Mesodermal cell (in vitro differentiated cells): Measurements from ENCODE around the gene PTPRN2.
"Not testable (repeated sequence)": the region's sequence is repeated elsewhere in the genome, so short reads cannot be mapped to it uniquely, and the experiment has no call there.

Experiments
- H3K27ac ChIP-seq: 2 replicates; pipeline ENCODE4 v1.7.0; 2013; ENCODE audit warnings: mild to moderate bottlenecking, low read depth, low read length, moderate library complexity; ENCODE audit not compliant: severe bottlenecking
- H3K36me3 ChIP-seq: 2 replicates; pipeline ENCODE4 v1.7.1; 2013; ENCODE audit warnings: mild to moderate bottlenecking, low read length, moderate library complexity; ENCODE audit not compliant: control insufficient read depth, insufficient read depth
- H3K4me1 ChIP-seq: one replicate; pipeline ENCODE4 v1.7.1; 2013; ENCODE audit warnings: mild to moderate bottlenecking, low read length; ENCODE audit not compliant: insufficient read depth, control insufficient read depth, poor library complexity, severe bottlenecking
- H3K4me3 ChIP-seq: 2 replicates; pipeline ENCODE4 v1.7.0; 2013; ENCODE audit warnings: low read length, control low read depth, mild to moderate bottlenecking; ENCODE audit not compliant: insufficient read depth, poor library complexity, severe bottlenecking; ENCODE audit errors: extremely low read depth
- H3K9me3 ChIP-seq: 2 replicates; pipeline ENCODE4 v1.7.1; 2013; ENCODE audit warnings: mild to moderate bottlenecking, low read length, moderate library complexity; ENCODE audit not compliant: control insufficient read depth
- WGBS, 2 experiments: methylation state at CpG; one replicate each; pipeline ENCODE4 v1.1.5; 2013; ENCODE audit warnings: missing lambda C conversion rate in 2 of 2; ENCODE audit not compliant: insufficient coverage in 2 of 2; 5-methylcytosine and 5-hydroxymethylcytosine counted together

PTPRN2 gene

DNA sequence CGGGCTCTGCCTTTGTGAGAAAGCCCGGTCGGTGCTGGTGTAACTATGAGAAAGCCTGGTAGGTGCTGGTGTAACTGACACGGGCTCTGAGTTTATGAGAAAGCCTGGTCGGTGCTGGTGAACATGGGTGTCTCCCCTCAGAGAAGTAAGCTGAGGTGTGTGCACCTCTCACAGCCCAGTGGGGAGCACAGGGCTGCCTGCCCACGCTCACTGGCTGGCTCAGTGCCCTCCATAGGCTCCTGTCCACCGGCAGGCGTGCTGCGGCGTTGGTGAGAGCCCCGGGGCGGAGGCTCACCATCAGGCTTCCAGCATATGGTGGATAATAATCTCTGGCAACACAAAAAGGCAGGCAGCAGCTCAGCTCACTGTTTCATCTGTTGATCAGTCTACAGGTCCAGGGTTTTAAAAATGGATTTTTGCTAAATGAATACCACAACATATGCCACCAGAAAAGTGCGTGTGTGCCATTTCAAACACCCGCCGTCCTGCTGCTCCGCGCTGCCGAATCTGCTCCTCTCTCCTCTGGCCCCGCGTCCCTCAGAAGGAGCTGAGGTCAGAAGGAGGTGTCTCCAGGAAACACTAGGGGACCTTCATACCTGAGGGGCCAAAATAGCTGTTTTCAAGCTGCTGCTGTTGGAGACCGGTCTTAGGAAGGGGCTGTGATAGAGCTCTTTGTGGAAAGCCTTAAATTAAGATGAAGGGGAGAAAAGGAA, 885.2 kb downstream of the PTPRN2 start:
- Histone ChIP-seq H3K4me3 (no peak overlapping the region), H3K9me3 (peaks cover 73% of the 10 kb centered on the region), H3K36me3 (no peaks in the 10 kb centered on the region), H3K4me1 (no peaks in the 10 kb centered on the region), H3K27ac (no peak overlapping the region)
- 77 to 87% methylated on average over 17 of the region's 21 CpGs for WGBS, 2 experiments

- not testable (repeated sequence) for H3K27ac ChIP-seq, H3K4me3 ChIP-seq, H3K36me3 ChIP-seq, H3K4me1 ChIP-seq
- H3K9me3 ChIP-seq = peaks cover 68% of the 10 kb centered on the region
- 78% methylated on average over 21 to 32 of the region's 34 CpGs for whole genome bisulfite sequencing, 2 experiments
Observed at GRCh38 chr7:157701395-157702180, 886.0 kb downstream of the PTPRN2 start.

- 67 to 84% methylated on average over 13 to 16 of the region's 19 CpGs for WGBS, 2 experiments
- H3K27ac ChIP-seq = no peak overlapping the region
- peaks cover 56% of the 10 kb centered on the region for H3K9me3 ChIP-seq
Observed at GRCh38 chr7:157700231-157701005, 887.2 kb downstream of the PTPRN2 start.

DNA sequence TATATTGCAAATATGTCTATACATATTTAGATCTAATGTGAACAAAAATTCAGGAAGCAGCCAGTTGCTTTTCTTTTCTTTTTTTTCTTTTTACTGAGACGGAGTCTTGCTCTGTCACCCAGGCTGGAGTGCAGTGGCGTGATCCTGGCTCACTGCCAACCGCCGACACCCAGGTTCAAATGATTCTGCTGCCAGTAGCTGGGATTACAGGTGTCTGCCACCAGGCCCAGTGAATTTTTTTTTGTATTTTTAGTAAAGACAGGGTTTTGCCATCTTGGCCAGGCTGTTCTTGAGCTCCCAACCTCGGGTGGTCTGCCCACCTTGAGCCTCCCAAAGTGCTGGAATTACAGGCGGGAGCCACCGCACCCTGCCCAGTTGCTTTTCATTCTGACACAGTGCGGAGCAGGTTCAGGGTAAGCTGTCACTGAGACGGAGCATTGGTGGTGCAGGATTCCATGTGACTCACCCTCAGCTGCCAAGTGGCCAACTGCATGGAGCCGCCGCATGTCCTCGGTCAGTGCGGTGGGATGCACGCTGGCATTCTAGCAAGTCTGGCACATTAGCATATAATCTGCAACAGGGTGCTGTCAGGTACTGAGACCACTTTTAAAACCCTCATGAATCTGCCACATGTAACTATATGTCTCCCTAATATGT, 888.1 kb downstream of the PTPRN2 start:
- WGBS, 2 experiments = 77 to 81% methylated on average over 13 to 14 of the region's 14 CpGs
- Histone ChIP-seq H3K9me3 (peaks cover 48% of the 10 kb centered on the region), H3K36me3 (no peaks in the 10 kb centered on the region), H3K4me3 (no peak overlapping the region), H3K27ac (no peak overlapping the region), H3K4me1 (no peaks in the 10 kb centered on the region)

More at GRCh38 chr7:157700231-157701005, 887.2 kb downstream of the PTPRN2 start:
- Histone ChIP-seq H3K4me1 (no peaks in the 10 kb centered on the region), H3K36me3 (no peaks in the 10 kb centered on the region), H3K4me3 (no peak overlapping the region)

- H3K27ac ChIP-seq, H3K4me3 ChIP-seq, H3K4me1 ChIP-seq, H3K36me3 ChIP-seq: not testable (repeated sequence)
- peaks cover 34% of the 10 kb centered on the region for H3K9me3 ChIP-seq
- 42 to 69% methylated on average over 3 of the region's 3 CpGs for WGBS, 2 experiments
Observed at GRCh38 chr7:157697287-157697686, 890.3 kb downstream of the PTPRN2 start.

GRCh38 chr7:157695609-157696008, 892.0 kb downstream of the PTPRN2 start:
- H3K4me3 ChIP-seq, H3K27ac ChIP-seq, H3K36me3 ChIP-seq, H3K4me1 ChIP-seq: not testable (repeated sequence)
- peaks cover 23% of the 10 kb centered on the region for H3K9me3 ChIP-seq
- 82% methylated on average over 2 of the region's 2 CpGs; no CpG with 5 or more reads in 1 of the 2 experiments for WGBS, 2 experiments

DNA sequence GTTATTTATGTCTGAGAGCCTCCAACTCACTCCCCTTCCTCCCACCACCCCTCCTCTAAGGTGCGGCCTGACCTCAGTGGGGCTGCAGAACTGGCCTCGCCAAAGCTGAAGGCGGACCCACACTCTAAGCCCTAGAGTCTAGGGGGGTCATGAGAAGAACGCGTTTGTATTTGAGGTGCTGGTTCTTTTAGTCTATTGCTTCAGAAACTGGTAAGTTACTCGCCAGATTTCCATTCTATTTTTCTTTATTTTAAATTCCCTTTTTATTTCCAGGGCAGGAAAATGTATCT, 893.3 kb downstream of the PTPRN2 start:
- no peaks in the 10 kb centered on the region for H3K4me1 ChIP-seq
- no CpG with 5 or more reads among the region's 6 CpGs for WGBS, 2 experiments
- H3K9me3 ChIP-seq = peaks cover 22% of the 10 kb centered on the region
- no peak overlapping the region for H3K27ac ChIP-seq
- no peak overlapping the region for H3K4me3 ChIP-seq
- no peaks in the 10 kb centered on the region for H3K36me3 ChIP-seq

DNA sequence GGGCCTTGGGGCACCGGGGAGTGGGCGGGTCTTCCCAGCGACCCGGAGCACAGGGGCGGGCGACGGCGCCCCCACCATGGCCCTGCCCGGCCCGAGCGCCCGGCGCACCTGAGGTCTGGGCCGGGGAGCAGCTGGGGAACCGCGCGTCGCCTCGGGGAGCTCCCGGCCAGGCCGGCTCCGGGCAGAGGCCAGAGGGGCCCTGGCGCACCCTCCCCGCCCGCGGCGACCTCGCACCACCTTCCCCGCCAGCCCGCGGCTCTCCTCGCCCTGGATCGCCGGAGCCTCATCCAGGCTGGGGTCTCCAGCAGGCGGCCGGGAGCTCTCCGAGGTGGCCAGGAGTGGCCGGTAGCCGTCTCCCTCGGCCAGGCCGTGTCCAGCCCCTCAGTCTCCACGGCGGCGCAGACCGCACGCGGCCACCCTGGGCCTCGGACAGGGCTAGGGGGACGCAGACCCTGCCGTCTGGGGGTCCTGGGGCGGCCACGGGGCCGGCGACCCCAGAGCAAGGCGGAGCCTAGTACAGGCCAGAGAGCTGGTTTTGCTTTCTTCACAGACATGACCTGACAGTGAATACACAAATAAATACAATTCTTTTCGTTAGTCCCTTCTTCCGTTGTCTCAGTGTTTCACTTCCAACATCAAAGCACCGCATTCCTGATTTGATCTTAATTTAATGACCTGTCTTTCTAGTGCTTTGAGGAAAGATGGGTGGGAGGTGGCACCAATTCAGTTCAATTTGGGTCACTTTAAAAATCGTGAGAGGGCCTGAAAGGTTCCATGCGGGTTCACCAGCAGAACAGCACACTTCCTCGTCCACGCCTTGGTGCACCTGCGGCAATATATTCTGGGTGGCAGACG, 893.9 kb downstream of the PTPRN2 start:
- Histone ChIP-seq H3K27ac (no peak overlapping the region), H3K4me3 (no peak overlapping the region), H3K9me3 (peaks cover 21% of the 10 kb centered on the region), H3K4me1 (no peaks in the 10 kb centered on the region), H3K36me3 (no peaks in the 10 kb centered on the region)
- 83% methylated on average over 46 to 61 of the region's 64 CpGs for WGBS, 2 experiments

GRCh38 chr7:157693071-157693520, 894.5 kb downstream of the PTPRN2 start:
- no peaks in the 10 kb centered on the region for H3K36me3 ChIP-seq
- H3K9me3 ChIP-seq = peaks cover 26% of the 10 kb centered on the region
- H3K4me3 ChIP-seq = no peak overlapping the region
- H3K4me1 ChIP-seq = no peaks in the 10 kb centered on the region
- WGBS, 2 experiments = 88 to 90% methylated on average over 32 to 39 of the region's 47 CpGs
- H3K27ac ChIP-seq = no peak overlapping the region
